Neural progenitor cell (in vitro differentiated cells): Measurements from ENCODE around the gene PIAS2. TPM values are rescaled to one million over a fixed set of nuclear protein-coding genes. Genes with fewer than 3 reads are reported as not detected.

ENCODE experiments used
- DNase-seq: peaks from one replicate; pipeline ENCODE4 v3.0.0-alpha.2; 2016; ENCODE audit warnings: low spot score
- H2AFZ ChIP-seq: fragments of 200-600 bp; sonication (generic); replicated peaks from 2 replicates; pipeline ENCODE4 v1.6.1; 2016; ENCODE audit warnings: antibody characterized with exemption
- H3F3A ChIP-seq: fragments of 200-600 bp; sonication (generic); 2 replicates; pipeline ENCODE4 v1.6.1; 2016; ENCODE audit warnings: antibody characterized with exemption, low read depth
- H3K27ac ChIP-seq: fragments of 200-600 bp; sonication (generic); 2 replicates; pipeline ENCODE4 v1.5.1; 2016; ENCODE audit warnings: mild to moderate bottlenecking
- H3K27me3 ChIP-seq: fragments of 200-600 bp; sonication (generic); 2 replicates; pipeline ENCODE4 v1.6.1; 2016; ENCODE audit warnings: mild to moderate bottlenecking, moderate library complexity
- H3K36me3 ChIP-seq: fragments of 200-600 bp; sonication (generic); 2 replicates; pipeline ENCODE4 v1.5.1; 2016
- H3K4me1 ChIP-seq: fragments of 200-600 bp; sonication (generic); 2 replicates; pipeline ENCODE4 v1.6.1; 2016; ENCODE audit warnings: mixed run types
- H3K4me2 ChIP-seq: fragments of 200-600 bp; sonication (generic); 2 replicates; pipeline ENCODE4 v1.6.1; 2016
- H3K4me3 ChIP-seq: fragments of 200-600 bp; sonication (generic); 2 replicates; pipeline ENCODE4 v1.5.1; 2016
- H3K79me2 ChIP-seq: fragments of 200-600 bp; sonication (generic); 2 replicates; pipeline ENCODE4 v1.6.1; 2016; ENCODE audit warnings: low read depth
- H3K9ac ChIP-seq: fragments of 200-600 bp; sonication (generic); 2 replicates; pipeline ENCODE4 v1.6.1; 2016
- H3K9me3 ChIP-seq: fragments of 200-600 bp; sonication (generic); 2 replicates; pipeline ENCODE4 v1.5.1; 2016; ENCODE audit warnings: low read depth
- H4K20me1 ChIP-seq: fragments of 200-600 bp; sonication (generic); 2 replicates; pipeline ENCODE4 v1.6.1; 2016; ENCODE audit warnings: low read depth
- H3K27ac Mint-ChIP-seq: 3 replicates; pipeline ENCODE4 v1.8.0; 2021; ENCODE audit warnings: mixed read lengths
- H3K27me3 Mint-ChIP-seq: 2 replicates; pipeline ENCODE4 v1.8.0; 2022; ENCODE audit warnings: low read depth, mild to moderate bottlenecking, inconsistent platforms, moderate library complexity, mixed read lengths; ENCODE audit not compliant: insufficient read depth
- H3K36me3 Mint-ChIP-seq: 3 replicates; pipeline ENCODE4 v1.8.0; 2021; ENCODE audit warnings: mixed read lengths
- H3K4me1 Mint-ChIP-seq: 3 replicates; pipeline ENCODE4 v1.8.0; 2021; ENCODE audit warnings: mixed read lengths
- H3K4me3 Mint-ChIP-seq: 3 replicates; pipeline ENCODE4 v1.8.0; 2021; ENCODE audit warnings: mild to moderate bottlenecking, moderate library complexity, mixed read lengths
- H3K9me3 Mint-ChIP-seq: 3 replicates; pipeline ENCODE4 v1.8.0; 2020; ENCODE audit warnings: mixed read lengths
- EZH2 ChIP-seq: fragments of 200-600 bp; sonication (generic); IDR thresholded peaks from 2 replicates; pipeline ENCODE4 v1.6.1; 2017; ENCODE audit warnings: antibody characterized with exemption, mild to moderate bottlenecking, moderate library complexity
- EZH2phosphoT487 ChIP-seq: fragments of 200-600 bp; sonication (generic); IDR thresholded peaks from 2 replicates; pipeline ENCODE4 v1.6.1; 2017; ENCODE audit warnings: antibody characterized with exemption
- total RNA-seq: library from RNA; depleted of rRNA; stranded (reverse); fragments of >200 nt; gene quantifications from 2 replicates; pipeline ENCODE4 v1.2.3, GENCODE V29; 2015; ENCODE audit warnings: low replicate concordance
- TF ChIP-seq, protein P1 (sequence below): fragments of 200-600 bp; sonication (generic); IDR thresholded peaks from 2 replicates; pipeline ENCODE4 v1.5.1; 2017; ENCODE audit warnings: antibody characterized with exemption, mild to moderate bottlenecking

Gene PIAS2
- total RNA-seq, 1 donor from 2014 or later = 39.4 TPM

- DNase-seq = no peak
- Mint-ChIP-seq H3K27ac (no peak overlapping the region), H3K4me3 (no peak overlapping the region), H3K9me3 (peaks cover 19% of the 10 kb centered on the region), H3K4me1 (no peaks in the 10 kb centered on the region), H3K27me3 (peaks cover 4% of the 10 kb centered on the region), H3K36me3 (peaks cover 26% of the 10 kb centered on the region)
- Histone ChIP-seq H3K79me2 (peaks cover 95% of the 10 kb centered on the region), H3K27me3 (no peaks in the 10 kb centered on the region), H3K9ac (no peak overlapping the region), H3K4me1 (no peaks in the 10 kb centered on the region), H3K9me3 (peaks cover 3% of the 10 kb centered on the region), H4K20me1 (no peaks in the 10 kb centered on the region), H3K27ac (no peak overlapping the region), H3F3A (peaks cover 25% of the 10 kb centered on the region), H3K4me2 (no peak overlapping the region), H3K36me3 (peaks cover 17% of the 10 kb centered on the region), H3K4me3 (no peak overlapping the region), H2AFZ (no peak overlapping the region)
- TF ChIP-seq, protein P1, sequence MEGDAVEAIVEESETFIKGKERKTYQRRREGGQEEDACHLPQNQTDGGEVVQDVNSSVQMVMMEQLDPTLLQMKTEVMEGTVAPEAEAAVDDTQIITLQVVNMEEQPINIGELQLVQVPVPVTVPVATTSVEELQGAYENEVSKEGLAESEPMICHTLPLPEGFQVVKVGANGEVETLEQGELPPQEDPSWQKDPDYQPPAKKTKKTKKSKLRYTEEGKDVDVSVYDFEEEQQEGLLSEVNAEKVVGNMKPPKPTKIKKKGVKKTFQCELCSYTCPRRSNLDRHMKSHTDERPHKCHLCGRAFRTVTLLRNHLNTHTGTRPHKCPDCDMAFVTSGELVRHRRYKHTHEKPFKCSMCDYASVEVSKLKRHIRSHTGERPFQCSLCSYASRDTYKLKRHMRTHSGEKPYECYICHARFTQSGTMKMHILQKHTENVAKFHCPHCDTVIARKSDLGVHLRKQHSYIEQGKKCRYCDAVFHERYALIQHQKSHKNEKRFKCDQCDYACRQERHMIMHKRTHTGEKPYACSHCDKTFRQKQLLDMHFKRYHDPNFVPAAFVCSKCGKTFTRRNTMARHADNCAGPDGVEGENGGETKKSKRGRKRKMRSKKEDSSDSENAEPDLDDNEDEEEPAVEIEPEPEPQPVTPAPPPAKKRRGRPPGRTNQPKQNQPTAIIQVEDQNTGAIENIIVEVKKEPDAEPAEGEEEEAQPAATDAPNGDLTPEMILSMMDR = no peak
- TF ChIP-seq EZH2 (no peak), EZH2phosphoT487 (no peak)
Observed at GRCh38 chr18:46883180-46883579, 34.1 kb downstream of the PIAS2 start.

DNA sequence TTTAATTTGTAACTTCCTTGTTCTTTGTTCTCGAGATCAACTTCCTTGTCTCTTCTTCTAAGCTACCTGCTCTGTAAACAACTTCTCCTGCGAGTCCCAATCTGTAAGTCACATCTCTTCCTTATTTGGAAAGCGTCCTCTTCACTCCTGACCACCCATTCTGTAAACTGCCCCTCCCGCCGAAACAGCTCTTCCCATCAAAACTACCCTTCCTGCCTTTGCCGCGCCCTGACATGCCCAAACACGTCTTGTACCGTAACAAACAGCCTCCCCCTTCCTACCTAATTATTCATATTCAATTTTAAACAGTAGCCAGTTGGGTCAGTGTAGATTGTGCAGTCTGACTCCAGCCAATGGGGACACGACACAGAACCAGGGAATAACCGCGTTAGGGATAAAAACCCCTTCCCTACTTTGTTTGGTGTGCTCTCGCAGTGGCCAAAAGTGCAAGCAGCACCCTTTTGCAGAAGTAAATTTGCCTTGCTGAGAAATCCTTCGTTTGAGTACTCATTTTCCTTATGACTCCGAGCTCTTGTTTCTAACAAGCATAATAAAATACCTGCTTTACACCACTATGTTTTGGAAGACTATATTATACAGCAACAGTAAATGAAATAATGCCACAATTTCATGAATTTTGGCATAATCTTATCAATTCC lies 39.8 kb downstream of the PIAS2 start:
- Mint-ChIP-seq H3K4me1 (no peaks in the 10 kb centered on the region), H3K27me3 (peaks cover 3% of the 10 kb centered on the region), H3K36me3 (peaks cover 49% of the 10 kb centered on the region), H3K9me3 (peaks cover 43% of the 10 kb centered on the region), H3K4me3 (no peak overlapping the region), H3K27ac (no peak overlapping the region)
- Histone ChIP-seq H3K4me3 (no peak overlapping the region), H3K36me3 (peaks cover 17% of the 10 kb centered on the region), H3K4me1 (peaks cover 12% of the 10 kb centered on the region), H3K9ac (no peak overlapping the region), H3K27me3 (no peaks in the 10 kb centered on the region), H3K9me3 (no peaks in the 10 kb centered on the region), H3F3A (peaks cover 75% of the 10 kb centered on the region), H3K4me2 (peak overlapping the region; percentile 60), H4K20me1 (peaks cover 26% of the 10 kb centered on the region), H3K27ac (peak overlapping the region; percentile 73), H3K79me2 (peaks cover 97% of the 10 kb centered on the region), H2AFZ (no peak overlapping the region)
- TF ChIP-seq, protein P1 = no peak
- no peak for TF ChIP-seq EZH2phosphoT487
- peak; percentile 14 for DNase-seq

DNA sequence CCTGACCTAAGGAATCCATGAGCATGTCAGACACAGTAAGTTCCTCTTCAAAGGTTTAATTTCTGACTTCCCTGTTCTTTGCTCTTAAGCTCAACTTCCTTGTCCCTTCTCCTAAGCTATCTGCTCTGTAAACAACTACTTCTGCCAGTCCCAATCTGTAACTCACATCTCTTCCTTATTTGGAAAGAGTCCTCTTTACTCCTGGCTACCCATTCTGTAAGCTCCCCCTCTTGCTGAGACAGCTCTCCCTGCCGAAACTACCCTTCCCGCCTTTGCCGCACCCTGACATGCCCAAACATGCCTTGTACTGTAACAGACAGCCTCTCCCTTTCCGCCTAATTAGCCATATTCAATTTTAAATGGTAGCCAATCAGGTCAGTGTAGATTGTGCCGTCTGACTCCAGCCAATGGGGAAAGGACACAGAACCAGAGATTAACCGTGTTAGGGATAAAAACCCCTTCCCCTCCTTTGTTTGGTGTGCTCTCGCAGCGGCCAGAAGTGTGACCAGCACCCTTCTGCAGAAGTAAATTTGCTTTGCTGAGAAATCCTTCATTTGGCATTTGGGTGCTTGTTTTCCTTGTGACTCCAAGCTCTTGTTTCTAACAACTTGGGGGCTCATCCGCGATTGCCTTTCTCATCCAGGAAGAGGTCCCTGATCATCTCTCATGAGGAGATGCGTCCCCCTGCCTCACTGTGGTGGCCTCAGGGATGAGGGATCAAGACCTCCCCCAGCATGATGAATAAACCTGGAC lies 49.0 kb downstream of the PIAS2 start:
- TF ChIP-seq, protein P1 = no peak
- TF ChIP-seq EZH2 (no peak), EZH2phosphoT487 (no peak)
- Histone ChIP-seq H3K4me3 (peak overlapping the region; percentile 59), H3K36me3 (peaks cover 9% of the 10 kb centered on the region), H3K9ac (peak overlapping the region; percentile 69), H3K27me3 (no peaks in the 10 kb centered on the region), H3K9me3 (no peaks in the 10 kb centered on the region), H3K4me2 (peak overlapping the region; percentile 65), H2AFZ (no peak overlapping the region), H3K79me2 (peaks cover 87% of the 10 kb centered on the region), H4K20me1 (peaks cover 35% of the 10 kb centered on the region), H3K4me1 (peaks cover 12% of the 10 kb centered on the region), H3K27ac (peak overlapping the region; percentile 84), H3F3A (peaks cover 25% of the 10 kb centered on the region)
- Mint-ChIP-seq H3K4me1 (no peaks in the 10 kb centered on the region), H3K27me3 (no peaks in the 10 kb centered on the region), H3K4me3 (no peak overlapping the region), H3K36me3 (peaks cover 27% of the 10 kb centered on the region), H3K9me3 (peaks cover 27% of the 10 kb centered on the region), H3K27ac (no peak overlapping the region)
- peak; percentile 70 for DNase-seq
